ENCODE measurements around the gene RDM1.

DNA sequence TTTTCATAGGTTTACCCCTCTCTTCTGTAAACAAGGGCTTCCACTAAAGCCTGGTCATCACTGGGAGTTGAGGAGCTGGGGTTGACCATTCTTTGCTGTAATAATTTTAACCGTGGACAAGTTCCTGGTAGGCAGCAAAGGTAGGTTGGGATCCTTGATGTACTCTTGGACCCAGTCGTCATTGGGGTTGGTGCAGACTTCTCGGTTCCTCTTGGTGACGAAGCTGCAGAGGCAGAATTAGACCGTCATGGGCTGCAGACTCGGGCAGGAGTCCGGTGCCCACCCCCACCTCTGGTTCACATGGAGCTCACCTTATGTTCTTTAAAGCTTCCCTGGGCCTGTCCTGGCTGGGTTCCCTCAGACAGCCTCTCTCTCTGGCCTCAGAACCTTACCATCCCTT lies 46.9 kb upstream of the RDM1 start:
- TF ChIP-seq, protein P1, sequence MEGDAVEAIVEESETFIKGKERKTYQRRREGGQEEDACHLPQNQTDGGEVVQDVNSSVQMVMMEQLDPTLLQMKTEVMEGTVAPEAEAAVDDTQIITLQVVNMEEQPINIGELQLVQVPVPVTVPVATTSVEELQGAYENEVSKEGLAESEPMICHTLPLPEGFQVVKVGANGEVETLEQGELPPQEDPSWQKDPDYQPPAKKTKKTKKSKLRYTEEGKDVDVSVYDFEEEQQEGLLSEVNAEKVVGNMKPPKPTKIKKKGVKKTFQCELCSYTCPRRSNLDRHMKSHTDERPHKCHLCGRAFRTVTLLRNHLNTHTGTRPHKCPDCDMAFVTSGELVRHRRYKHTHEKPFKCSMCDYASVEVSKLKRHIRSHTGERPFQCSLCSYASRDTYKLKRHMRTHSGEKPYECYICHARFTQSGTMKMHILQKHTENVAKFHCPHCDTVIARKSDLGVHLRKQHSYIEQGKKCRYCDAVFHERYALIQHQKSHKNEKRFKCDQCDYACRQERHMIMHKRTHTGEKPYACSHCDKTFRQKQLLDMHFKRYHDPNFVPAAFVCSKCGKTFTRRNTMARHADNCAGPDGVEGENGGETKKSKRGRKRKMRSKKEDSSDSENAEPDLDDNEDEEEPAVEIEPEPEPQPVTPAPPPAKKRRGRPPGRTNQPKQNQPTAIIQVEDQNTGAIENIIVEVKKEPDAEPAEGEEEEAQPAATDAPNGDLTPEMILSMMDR (IDR thresholded peaks at IDR 0.05) = no peak
- TF ChIP-seq POLR2A (IDR thresholded peaks at IDR 0.05) = no peak
